HG02938 (cell line): ENCODE data around the gene FGF8.

ENCODE experiments used
- ATAC-seq: cut with Tn5 transposase; IDR thresholded peaks from one replicate; pipeline ENCODE4 v1.9.1; 2021; ENCODE audit warnings: mild to moderate bottlenecking, moderate library complexity; ENCODE audit not compliant: unreplicated experiment

Gene FGF8

DNA sequence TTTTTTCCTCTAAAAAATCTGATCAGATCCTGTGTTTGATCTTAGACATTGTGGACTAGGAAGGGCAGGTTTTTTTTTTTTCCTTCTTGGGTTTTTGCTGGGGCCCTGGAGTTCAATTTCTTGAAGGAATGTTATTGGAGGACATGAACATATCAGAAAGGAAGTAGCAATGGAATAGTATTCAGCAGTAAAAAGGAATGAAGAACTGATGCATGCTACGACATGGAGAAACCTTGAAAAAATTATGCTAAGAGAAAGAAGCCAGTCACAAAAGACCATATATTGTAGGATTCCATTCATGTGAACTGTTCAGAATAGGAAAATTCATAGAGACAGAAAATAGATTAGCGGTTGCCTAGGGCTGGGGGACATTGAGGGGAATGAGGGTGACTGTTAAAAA is 34.0 kb downstream of the FGF8 start:
- no peak for ATAC-seq

DNA sequence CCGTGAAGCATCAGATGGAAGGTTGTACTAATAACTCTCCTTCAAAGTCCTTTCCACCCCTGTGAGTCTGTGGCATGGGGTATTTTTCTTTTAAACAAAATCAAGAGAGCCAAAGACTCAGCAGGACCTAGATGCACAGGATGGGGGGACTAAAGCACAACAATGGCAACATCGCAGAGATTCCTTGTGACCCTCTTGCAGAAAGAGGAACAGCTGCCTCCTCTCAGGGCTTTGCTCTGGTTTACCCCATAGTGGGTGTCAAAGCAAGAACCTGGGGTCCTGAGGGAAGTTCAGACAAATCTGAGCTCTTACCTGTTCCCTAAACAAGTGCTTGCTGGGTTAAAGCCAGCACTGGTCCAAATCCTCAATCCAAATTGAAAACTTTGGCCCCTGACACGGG is 39.2 kb downstream of the FGF8 start:
- ATAC-seq, result no peak

DNA sequence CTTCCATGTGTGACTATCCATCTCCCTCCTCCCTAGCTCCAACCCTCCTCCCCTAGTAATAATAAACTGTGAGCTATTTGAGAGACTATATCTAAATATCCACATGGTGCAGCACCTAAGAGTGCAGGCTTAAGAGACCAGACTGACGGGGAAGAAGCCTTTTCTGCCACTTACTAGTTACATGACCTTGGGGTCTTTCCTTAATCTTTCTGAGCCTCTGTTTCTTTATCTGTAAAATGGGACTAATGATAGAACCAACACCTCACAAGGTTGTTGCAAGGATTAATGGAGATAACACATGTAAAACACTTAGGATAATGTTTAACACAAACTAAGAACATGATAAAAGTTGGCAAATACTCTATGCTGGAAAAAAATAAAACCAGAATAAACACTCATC is 43.8 kb downstream of the FGF8 start:
- no peak for ATAC-seq

DNA sequence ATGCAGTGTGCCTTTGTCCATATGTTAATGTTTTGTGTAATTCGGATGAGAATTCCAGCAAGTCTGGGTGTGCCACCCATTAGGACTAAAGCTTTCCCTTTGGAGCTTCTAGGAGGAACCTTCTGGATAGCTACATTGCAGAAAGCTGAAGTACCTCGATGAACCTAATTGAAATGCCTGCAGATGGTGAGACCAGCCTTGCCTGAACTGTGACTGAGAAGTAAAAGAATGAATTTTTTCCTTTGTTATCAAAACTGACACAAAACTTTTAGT is 49.9 kb downstream of the FGF8 start:
- no peak for ATAC-seq

DNA sequence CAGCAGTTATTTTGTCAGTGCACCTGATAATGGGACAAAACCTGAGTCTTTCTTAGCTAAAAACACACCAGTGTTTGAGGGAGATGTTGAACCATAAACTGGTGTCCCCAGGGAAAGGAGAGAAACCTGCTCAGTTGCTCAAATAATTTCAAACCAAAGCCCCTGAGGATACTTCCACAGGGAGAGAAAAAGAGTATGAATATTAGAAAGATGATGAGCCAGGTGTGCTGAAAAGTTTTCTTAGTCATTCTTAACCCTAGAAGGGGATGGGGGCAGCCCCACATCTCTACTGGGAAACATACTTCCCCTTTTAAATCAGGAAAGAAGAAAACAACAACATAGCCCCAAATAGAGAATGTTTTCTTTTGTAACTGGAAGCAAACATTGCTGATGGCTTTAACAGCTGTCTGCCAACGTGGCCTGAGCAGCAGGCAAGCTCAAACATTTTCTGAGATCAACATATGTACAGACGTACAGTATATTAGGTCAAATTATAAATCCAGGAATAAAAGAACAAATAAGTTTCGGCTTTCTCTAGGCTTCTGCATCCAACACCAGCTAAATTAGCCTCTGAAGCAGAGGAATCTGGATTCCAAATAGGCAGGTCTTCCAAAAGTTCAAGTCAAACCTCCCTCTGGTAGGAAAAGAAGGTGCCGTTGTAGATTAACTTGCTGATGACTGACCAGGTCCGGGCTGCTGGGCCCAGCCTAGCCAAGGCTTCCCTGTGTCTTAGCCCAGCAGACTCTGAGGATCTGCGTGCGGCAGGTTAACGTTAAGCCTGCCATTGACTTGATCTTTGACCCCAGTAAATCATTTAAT is 50.4 kb downstream of the FGF8 start:
- no peak for ATAC-seq

DNA sequence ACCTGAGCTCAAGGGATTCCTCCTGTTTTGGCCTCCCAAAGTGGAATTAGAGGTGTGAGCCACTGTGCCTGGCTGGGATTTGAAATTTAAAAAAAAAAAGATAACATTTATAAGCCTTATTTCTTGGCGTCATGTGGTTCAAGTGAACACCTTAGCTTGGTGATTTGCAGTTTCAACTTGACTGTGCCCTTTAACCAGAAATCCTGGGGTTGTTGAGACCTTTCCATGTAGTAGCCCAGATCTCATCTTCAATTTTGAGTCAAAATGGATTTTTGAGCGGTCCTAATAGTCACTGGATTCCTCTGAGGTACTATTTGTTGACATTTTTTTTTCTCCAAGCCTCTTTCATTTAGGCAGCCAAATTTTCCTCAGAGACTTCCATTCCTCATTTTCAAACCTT is 51.5 kb downstream of the FGF8 start:
- no peak for ATAC-seq

DNA sequence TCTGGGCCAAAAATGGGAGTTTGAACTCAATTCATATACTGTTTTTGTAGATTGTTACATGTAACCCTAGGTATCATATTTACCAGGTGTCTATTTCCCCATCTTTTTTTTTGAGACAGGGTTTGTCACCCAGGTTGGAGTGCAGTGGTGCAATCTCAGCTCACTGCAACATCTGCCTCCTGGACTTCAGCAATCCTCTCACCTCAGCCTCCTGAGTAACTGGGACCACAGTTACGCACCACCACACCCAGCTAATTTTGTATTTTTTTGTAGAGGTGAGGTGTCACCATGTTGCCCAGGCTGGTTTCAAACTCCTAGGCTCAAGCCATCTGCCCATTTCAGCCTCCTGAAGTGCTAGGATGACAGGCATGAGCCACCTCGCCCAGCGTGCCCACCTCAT is 52.7 kb downstream of the FGF8 start:
- no peak for ATAC-seq

DNA sequence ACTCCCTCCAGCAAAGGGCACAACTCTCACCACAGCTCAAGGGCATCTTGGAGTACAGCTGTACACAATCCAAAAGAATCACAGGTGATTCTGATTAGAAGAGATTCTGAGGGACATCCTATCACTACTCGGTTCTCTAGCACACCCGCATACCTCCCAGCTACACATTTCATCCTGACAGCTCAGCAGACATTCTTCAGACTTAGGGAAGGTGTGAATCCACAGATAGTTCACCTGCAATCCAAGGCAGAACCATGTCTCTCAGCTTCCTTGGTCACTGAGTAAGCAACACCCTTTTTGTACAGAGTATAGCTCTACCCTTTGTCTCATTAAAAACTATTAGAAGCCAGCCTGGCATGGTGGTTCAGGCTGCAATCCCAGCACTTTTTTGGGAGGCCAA is 54.1 kb downstream of the FGF8 start:
- ATAC-seq, result no peak

DNA sequence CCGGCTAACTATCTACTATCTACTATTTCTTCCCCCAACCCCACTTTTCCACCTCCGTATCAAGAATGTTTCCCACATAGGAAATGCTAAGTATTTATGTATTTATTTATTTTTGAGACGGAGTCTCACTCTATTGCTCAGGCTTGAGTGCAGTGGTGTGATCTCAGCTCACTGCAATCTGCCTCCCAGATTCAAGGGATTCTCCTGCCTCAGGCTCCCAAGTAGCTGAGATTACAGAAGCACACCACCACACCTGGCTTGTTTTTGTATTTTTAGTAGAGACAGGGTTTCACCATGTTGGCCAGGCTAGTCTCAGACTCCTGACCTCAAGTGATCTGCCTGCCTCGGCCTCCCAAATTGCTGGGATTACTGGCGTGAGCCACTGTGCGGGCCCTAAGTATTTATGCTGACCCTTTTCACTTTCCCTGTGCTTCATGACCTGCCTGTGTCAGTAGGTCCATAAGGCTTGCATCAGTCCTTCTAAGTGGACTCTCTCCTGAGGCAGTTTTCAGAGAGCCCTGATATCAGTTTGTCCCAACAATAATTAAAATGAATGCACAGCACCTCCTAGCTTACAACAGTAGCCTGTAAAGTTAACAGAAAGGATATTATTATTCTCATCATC is 55.2 kb downstream of the FGF8 start:
- no peak for ATAC-seq
